GM10248 (cell line): ENCODE measurements around the gene ADCY6.

Experiments
- CTCF ChIA-PET: fragments of 300-600 bp; sonication (Branson Sonifier 250); formaldehyde crosslinking; extraction: SDS; loops from one replicate; lab custom pipeline; 2021; ENCODE audit warnings: antibody characterized with exemption; lab: Yijun Ruan, JAX
- POLR2A ChIA-PET: fragments of 350-650 bp; sonication (Branson Sonifier 250); formaldehyde crosslinking; extraction: SDS; loops from one replicate; lab custom pipeline; 2020; ENCODE audit warnings: antibody characterized with exemption; lab: Yijun Ruan, JAX
- DNase-seq: peaks from one replicate; pipeline ENCODE4 v3.0.0; 2012; ENCODE audit errors: extremely low spot score
- TF ChIP-seq, protein P1 (sequence below): IDR thresholded peaks from 2 replicates; pipeline ENCODE4 v1.5.1; 2012; ENCODE audit warnings: mild to moderate bottlenecking, low read depth; ENCODE audit errors: extremely low read depth, missing control alignments, control extremely low read depth

The ADCY6 gene

DNA sequence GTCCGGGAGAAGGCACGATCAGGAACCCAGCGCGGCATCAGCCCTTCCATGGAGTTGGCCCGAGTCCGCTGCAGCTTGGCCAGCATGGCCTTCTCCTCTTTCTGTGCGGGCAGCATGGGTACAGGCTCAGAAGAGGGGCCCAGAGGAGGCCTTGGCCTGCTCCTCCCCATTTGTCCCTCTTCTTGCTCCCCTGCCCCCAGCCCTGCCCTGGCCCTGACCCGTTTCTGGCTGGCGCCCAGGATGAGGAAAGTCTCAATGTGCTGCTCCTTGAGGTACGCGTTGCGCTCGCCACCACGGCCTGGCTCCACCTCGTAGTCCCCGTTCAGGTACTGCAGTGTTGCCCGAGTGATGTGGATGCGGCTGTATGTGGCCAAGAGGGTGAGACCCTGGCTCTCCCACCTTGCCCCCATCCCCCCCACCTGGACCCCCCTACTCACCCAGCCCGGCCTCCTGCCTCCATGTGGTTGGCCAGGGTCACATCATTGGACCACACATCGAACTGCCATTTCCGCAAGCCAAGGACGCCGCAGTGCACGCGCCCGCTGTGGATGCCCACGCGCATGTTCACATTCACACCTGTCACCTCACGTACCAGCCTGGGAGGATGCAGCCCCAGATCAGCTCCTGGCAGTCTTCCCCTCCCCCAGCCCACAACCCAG lies 12.8 kb downstream of the ADCY6 start:
- TF ChIP-seq, protein P1, sequence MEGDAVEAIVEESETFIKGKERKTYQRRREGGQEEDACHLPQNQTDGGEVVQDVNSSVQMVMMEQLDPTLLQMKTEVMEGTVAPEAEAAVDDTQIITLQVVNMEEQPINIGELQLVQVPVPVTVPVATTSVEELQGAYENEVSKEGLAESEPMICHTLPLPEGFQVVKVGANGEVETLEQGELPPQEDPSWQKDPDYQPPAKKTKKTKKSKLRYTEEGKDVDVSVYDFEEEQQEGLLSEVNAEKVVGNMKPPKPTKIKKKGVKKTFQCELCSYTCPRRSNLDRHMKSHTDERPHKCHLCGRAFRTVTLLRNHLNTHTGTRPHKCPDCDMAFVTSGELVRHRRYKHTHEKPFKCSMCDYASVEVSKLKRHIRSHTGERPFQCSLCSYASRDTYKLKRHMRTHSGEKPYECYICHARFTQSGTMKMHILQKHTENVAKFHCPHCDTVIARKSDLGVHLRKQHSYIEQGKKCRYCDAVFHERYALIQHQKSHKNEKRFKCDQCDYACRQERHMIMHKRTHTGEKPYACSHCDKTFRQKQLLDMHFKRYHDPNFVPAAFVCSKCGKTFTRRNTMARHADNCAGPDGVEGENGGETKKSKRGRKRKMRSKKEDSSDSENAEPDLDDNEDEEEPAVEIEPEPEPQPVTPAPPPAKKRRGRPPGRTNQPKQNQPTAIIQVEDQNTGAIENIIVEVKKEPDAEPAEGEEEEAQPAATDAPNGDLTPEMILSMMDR: no peak
- ChIA-PET CTCF (interaction anchor here (1.5 to 11.1 kb wide), 2 partner anchors 19 to 23 kb away, joined by 5 to 57 read pairs; no protein-coding TSS in a partner anchor), POLR2A (no interaction called here)
- no peak for DNase-seq

DNA sequence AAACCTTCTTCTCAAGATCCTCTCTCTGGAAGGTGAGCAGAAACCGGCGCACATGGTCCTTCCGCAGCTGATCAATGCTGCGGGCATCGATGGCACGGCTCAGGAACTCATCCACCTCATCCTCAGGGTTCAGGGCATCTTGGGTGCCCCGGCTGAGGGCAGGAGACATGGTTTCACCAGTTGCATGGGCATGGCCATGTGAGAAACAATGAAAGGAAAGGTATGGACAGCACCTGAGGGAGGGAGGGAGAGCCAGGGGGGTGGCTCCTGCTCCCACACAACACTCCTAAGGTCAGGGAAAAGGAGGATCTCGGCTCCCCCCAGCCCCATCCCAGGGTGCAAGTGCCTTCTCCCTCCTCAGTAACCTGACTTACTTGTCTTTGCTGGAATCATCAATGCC lies 13.6 kb downstream of the ADCY6 start:
- ChIA-PET POLR2A (no interaction called here), CTCF (interaction anchor here (11.1 kb wide), 1 partner anchor 20 kb away, joined by 57 read pairs; no protein-coding TSS in a partner anchor)
- DNase-seq: no peak
- TF ChIP-seq, protein P1: no peak

DNA sequence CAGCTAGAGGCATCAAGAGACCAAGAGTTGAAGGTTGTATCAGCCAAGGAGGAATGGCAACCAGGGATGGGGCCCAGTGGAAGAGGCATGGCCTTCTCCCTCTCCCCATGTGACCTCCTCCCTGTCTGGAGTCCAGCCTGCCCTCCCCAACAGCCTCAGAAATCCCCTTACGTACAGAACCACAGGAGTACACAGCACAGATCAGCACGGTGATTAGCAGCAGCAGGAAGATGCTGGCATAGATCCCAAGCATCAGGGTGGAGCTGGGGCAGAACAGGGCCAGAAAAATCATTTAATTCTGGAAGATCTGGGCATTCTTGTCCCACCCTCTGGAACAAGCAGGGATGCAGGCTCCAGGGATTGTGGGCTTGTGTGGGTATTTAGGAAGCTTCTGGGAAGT lies 14.4 kb downstream of the ADCY6 start:
- POLR2A ChIA-PET: no interaction called here
- DNase-seq: no peak
- CTCF ChIA-PET: interaction anchor here (1.1 to 11.1 kb wide), 3 partner anchors 10 to 41 kb away, joined by 3 to 57 read pairs (median 5); no protein-coding TSS in a partner anchor
- TF ChIP-seq, protein P1: no peak

DNA sequence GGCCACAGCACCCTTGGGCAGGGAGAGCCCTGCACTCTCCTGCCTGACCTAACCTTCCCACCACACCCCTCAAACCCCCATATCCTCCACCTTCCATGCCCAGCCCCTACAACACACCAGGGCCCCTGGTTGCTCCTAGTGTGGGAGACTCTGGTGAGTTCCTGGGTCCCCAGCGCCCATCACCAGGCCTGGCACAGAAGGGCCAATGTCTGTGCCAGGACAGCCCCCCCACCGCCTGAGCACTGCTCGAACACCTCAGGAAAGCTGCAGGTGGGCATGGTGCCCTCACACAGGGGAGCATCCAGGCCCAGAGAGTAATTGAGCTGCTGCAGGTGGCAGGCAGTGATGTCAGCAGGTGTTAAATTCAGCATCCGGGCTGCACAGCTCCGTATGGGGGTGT lies 15.2 kb downstream of the ADCY6 start:
- ChIA-PET CTCF (interaction anchor here (1.1 to 11.1 kb wide), 6 partner anchors 9 to 79 kb away, joined by 3 to 57 read pairs (median 4); no protein-coding TSS in a partner anchor), POLR2A (no interaction called here)
- TF ChIP-seq, protein P1: no peak
- DNase-seq: no peak

DNA sequence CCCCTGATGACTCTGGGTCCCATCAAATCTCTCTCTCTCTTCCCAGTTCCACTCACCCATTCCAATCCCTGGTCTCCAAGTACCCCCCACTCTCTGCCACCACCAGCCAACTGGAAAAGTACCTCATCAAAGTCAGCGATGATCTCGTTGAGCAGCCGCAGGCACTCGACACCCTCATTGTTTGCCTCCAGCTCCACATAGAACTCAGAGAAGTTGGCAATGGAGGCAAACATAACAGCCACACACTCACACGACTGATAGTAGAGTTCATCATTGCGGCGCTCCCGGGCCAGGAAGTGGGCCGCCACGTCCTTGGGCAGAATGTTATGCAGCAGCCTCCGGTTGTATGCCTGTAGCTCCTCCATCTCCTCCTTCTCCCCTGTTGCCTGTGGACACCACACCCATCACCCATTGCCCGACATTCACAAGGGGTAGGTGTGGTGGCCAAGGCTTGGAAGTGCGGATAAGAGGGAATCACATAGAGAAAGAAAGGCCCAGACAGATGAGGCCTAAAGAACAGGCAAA lies 17.2 kb downstream of the ADCY6 start:
- DNase-seq: no peak
- TF ChIP-seq, protein P1: no peak
- ChIA-PET POLR2A (no interaction called here), CTCF (interaction anchor here (1.4 to 2.4 kb wide), 3 partner anchors 10 to 43 kb away, joined by 3 to 7 read pairs (median 4); no protein-coding TSS in a partner anchor)

DNA sequence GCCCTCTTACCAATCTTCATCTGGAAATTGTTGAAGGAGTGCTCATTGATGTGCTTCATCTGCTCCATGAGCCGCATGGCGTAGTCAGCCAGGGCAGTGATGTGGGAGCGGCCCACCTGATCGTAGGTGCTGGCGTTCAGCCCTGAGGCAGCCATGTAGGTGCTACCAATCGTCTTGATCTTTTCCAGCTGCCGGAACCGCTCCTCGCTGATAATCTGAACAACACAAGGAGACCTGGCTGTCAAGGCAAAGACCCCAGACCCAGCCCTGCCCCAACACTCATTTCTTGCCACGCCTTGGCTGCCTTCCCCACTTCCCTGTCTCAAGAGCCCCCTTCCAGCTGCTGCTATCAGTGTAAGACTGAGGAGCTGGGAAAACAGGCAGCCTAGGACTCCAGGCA lies 18.1 kb downstream of the ADCY6 start:
- POLR2A ChIA-PET: no interaction called here
- TF ChIP-seq, protein P1: no peak
- DNase-seq: no peak
- CTCF ChIA-PET: interaction anchor here (1.0 to 6.3 kb wide), 4 partner anchors 10 to 44 kb away, joined by 4 to 35 read pairs (median 6); no protein-coding TSS in a partner anchor
